Measurements from ENCODE around the gene SOX5.
"Not testable (repeated sequence)": the region's sequence is repeated elsewhere in the genome, so short reads cannot be mapped to it uniquely, and the experiment has no call there.

The SOX5 gene

DNA sequence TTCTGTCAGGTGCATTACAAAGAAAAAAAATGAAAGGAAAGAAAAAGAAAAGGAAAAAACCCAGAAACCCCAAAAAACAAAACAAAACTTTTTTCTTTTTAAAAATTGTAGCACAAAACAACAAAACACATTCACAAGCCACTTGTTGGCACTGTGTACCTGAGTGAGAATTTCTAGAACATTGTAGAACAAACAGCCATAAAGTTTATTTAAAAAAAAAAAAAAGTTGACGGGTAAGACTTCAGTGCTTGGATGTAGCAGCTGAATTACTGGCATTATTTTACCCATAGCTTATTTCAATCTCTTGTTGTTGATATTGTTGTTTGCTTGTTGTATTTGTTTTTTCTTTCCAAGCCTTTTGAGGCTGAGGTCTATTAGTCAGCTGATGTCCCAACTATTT is 415.8 kb downstream of the SOX5 start:
- DNase-seq, result no peak

GRCh38 chr12:23533265-23533664 is 416.2 kb downstream of the SOX5 start:
- DNase-seq, result no peak

GRCh38 chr12:23528316-23528715 is 421.2 kb downstream of the SOX5 start:
- no peak for DNase-seq

GRCh38 chr12:23525450-23526072 is 423.9 kb downstream of the SOX5 start:
- DNase-seq, result no peak

GRCh38 chr12:23523339-23523738 is 426.1 kb downstream of the SOX5 start:
- DNase-seq, result no peak

GRCh38 chr12:23519444-23519843 is 430.0 kb downstream of the SOX5 start:
- DNase-seq, result not testable (repeated sequence)

DNA sequence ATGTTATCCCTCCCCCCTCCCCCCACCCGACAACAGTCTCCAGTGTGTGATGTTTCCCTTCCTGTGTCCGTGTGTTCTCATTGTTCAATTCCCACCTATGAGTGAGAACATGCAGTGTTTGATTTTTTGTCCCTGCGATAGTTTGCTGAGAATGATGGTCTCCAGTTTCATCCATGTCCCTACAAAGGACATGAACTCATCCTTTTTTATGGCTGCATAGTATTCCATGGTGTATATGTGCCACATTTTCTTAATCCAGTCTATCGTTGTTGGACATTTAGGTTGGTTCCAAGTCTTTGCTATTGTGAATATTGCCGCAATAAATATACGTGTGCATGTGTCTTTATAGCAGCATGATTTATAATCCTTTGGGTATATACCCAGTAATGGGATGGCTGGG is 433.7 kb downstream of the SOX5 start:
- DNase-seq, result not testable (repeated sequence)

GRCh38 chr12:23510484-23510883 is 439.0 kb downstream of the SOX5 start:
- DNase-seq, result no peak

DNA sequence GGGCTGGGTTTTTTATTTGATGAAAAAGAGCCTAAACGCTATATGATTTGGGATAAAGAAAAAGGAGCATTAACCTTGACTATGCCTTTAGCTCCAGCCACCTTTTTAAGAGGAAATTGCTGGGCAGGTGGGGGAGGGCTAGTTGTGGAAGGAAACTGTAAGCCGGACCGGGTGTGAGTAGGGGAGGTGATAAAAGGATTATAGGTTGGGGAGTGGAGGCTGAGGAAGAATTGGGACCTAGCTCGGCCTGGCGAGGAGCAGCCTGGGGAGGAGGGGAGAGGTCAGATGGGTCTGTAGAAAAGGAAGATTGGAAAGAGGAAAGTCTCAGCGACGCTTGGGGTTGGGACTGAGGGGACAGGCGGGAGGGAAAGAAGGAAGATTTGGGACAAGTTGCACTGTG is 439.6 kb downstream of the SOX5 start:
- DNase-seq, result not testable (repeated sequence)

GRCh38 chr12:23507785-23508184 is 441.7 kb downstream of the SOX5 start:
- not testable (repeated sequence) for DNase-seq

DNA sequence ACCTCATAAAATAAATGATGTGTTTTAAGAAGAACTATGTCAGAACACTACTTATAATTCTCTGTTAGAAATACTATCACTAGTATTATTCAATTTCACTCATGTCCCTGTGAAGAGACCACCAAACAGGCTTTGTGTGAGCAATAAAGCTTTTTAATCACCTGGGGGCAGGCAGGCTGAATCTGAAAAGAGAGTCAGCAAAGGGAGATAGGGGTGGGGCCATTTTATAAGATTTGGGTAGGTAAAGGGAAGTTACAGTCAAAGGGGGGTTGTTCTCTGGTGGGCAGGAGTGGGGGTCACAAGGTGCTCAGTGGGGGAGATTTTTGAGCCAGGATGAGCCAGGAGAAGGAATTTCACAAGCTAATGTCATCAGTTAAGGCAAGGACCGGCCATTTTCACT is 443.7 kb downstream of the SOX5 start:
- DNase-seq, result not testable (repeated sequence)

DNA sequence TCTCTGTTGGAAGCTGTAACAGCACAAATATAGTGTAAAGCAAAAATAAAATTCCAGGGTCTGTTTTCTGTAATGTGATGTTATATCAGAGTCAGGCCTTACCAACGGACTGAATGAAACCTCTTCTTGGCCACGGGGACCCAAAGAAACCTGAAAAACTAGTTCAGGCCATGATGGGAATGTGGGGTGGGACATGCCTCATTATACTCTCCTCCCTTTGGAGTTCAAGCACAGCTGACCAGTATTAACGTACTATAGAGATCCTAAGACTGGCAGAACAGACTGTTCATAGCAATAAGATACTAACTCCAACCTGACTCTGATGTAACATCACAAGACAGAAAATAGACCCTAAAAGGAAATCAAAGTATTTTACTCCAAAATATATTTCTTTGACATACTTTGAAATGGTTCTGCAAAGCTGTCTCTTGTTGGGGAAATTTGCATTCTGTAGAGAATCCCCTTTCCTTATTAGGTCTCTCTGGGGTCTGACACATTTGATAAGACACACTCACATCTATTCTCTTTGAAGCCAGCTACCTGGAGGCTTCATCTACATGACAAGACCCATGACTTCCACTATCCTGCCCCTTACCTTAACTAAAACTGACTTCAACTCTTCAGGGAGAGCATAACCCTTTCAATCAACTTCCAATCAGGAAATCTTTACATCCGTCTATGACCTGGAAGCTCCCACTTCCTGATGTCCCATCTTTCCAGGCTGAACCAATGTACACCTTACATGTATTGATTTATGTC is 444.6 kb downstream of the SOX5 start:
- no peak for DNase-seq

DNA sequence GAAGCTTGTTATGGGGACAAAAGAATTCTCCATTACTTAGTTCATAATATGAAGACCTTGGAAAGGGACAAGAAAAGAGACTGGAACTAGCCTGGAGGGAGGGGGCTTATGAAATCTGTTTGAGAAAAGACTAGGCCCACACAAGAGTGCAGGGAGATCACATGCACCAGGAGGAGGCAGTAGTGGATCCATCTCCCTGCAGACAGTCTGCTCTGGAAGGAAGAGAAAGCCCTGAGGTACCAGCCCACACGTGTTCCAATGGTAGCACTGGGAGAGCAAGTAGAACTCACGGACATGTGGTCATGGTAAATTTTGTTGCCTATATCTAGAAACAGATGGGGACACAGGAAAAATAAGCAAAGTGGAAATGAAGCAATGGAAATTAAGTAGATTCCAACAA is 445.4 kb downstream of the SOX5 start:
- DNase-seq, result no peak

GRCh38 chr12:23503544-23503943 is 445.9 kb downstream of the SOX5 start:
- no peak for DNase-seq

DNA sequence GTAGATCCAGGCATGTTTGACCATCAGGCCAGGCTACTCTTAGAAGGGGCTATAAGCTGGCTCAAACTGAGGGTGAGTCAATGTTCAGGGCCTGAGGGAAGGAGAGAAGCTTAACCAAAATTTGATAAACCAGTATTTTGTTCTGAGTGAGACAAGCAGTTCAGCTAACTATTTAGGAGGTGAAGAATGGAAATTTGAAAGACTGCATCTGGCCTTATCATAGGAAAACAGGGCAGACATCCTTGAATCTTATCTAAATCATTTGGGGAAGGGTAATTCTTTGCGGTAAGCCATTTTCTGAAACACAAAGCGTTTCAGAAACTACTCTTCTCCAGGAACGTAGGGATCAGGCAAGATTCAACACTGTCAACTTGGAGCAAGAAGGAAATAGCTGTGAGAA is 447.2 kb downstream of the SOX5 start:
- no peak for DNase-seq

- no peak for DNase-seq
Observed at GRCh38 chr12:23495472-23495871, 454.0 kb downstream of the SOX5 start.

- DNase-seq, result no peak
Observed at GRCh38 chr12:23493672-23494071, 455.8 kb downstream of the SOX5 start.

DNA sequence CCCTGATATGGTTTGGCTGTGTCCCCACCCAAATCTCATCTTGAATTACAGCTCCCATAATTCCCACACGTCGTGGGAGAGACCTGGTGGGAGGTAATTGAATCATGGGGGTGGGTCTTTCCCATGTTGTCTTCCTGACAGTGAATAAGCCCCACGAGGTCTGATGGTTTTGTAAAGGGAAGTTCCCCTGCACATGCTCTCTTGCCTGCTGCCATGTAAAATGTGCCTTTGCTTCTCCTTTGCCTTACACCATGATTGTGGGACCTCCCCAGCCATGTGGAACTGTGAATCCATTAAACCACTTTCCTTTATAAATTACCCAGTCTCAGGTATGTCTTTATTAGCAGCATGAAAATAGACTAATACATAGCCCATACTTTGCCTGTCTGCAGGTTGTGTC is 458.4 kb downstream of the SOX5 start:
- DNase-seq, result not testable (repeated sequence)

GRCh38 chr12:23488130-23488529 is 461.3 kb downstream of the SOX5 start:
- no peak for DNase-seq

DNA sequence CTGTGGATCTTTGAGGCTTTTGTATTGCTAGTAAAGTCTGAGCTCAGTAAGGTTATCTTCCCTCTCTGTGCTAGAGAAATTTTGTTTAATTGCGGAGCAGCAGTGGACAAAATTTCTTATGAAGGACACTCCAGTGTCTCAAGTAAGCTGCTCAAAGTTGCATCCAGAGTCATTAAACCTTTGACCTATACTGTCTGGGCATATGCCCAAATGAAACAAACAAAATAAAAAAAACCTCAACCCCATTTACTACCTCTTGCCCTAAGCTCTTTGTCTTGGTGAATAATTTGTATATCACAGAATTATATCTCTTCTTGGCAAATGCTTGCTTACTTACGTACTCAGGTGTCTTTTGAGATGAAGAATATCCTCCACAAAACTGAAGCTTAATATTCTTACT is 465.2 kb downstream of the SOX5 start:
- no peak for DNase-seq

DNA sequence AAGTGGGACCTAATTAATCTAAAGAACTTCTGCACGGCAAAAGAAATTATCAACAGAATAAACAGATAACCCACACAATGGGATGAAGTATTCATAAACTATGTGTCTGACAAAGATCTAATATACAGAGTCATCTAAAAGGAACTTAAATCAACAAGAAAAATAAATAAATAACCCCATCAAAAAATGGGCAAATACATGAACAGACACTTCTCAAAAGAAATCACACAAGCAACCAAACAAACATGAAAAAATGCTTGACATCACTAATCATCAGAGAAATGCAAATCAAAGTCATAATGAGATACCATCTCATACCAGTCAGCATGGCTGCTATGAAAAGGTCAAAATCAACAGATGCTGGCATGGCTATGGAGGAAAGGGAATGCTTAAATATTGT is 466.9 kb downstream of the SOX5 start:
- DNase-seq, result no peak
